Measurements from ENCODE around the gene GRIFIN. TPM values are rescaled to one million over a fixed set of nuclear protein-coding genes. Genes with fewer than 3 reads are reported as not detected.

Gene GRIFIN
- total RNA-seq, 2 donors from 2014 or later: not detected

GRCh38 chr7:2474224-2474623 lies 2.0 kb downstream of the GRIFIN start:
- Mint-ChIP-seq H3K9me3 (no peaks in the 10 kb centered on the region), H3K27me3 (ENCODE audit: insufficient read depth) (no peaks in the 10 kb centered on the region), H3K27ac (no peak overlapping the region), H3K4me1 (no peaks in the 10 kb centered on the region), H3K36me3 (ENCODE audit: low read depth) (no peaks in the 10 kb centered on the region), H3K4me3 (no peak overlapping the region)
- no peak overlapping the region for H3K27ac ChIP-seq (ENCODE audit: low read depth, low read length)
- H3K9ac ChIP-seq (ENCODE audit: extremely low read depth, low read length, poor library complexity, severe bottlenecking): no peak overlapping the region
- no peak for TF ChIP-seq CTCF (conservative IDR thresholded peaks at IDR 0.05)
- H3K36me3 ChIP-seq (ENCODE audit: control insufficient read depth, insufficient read depth, low read length): no peaks in the 10 kb centered on the region
- DNase-seq: peak; percentile 65
- no peaks in the 10 kb centered on the region for H3K4me1 ChIP-seq (ENCODE audit: control insufficient read depth, insufficient read depth, low read length)
- no peak overlapping the region for H3K4me3 ChIP-seq (ENCODE audit: low read length)
- no peaks in the 10 kb centered on the region for H3K9me3 ChIP-seq (ENCODE audit: control insufficient read depth, low read length)
- H3K27me3 ChIP-seq (ENCODE audit: control insufficient read depth, insufficient read depth, low read length, poor library complexity, severe bottlenecking): no peaks in the 10 kb centered on the region
- 63 to 85% methylated on average over 1 to 15 of the region's 15 CpGs for WGBS, 2 experiments (ENCODE audit: insufficient coverage in 1 of 2, insufficient read length in 1 of 2)

- DNase-seq: no peak
- Histone ChIP-seq H3K27ac (ENCODE audit: low read depth, low read length) (no peak overlapping the region), H3K9ac (ENCODE audit: extremely low read depth, low read length, poor library complexity, severe bottlenecking) (no peak overlapping the region), H3K4me3 (ENCODE audit: low read length) (no peak overlapping the region), H3K27me3 (ENCODE audit: control insufficient read depth, insufficient read depth, low read length, poor library complexity, severe bottlenecking) (no peaks in the 10 kb centered on the region), H3K9me3 (ENCODE audit: control insufficient read depth, low read length) (no peaks in the 10 kb centered on the region), H3K4me1 (ENCODE audit: control insufficient read depth, insufficient read depth, low read length) (no peaks in the 10 kb centered on the region), H3K36me3 (ENCODE audit: control insufficient read depth, insufficient read depth, low read length) (no peaks in the 10 kb centered on the region)
- H3K27me3 Mint-ChIP-seq (ENCODE audit: insufficient read depth): no peaks in the 10 kb centered on the region
- 95 to 96% methylated on average over 9 to 12 of the region's 12 CpGs for WGBS, 2 experiments (ENCODE audit: insufficient coverage in 1 of 2, insufficient read length in 1 of 2)
- no peak for TF ChIP-seq CTCF (conservative IDR thresholded peaks at IDR 0.05)
- H3K36me3 Mint-ChIP-seq (ENCODE audit: low read depth): no peaks in the 10 kb centered on the region
- H3K9me3 Mint-ChIP-seq: no peaks in the 10 kb centered on the region
- H3K4me1 Mint-ChIP-seq: peaks cover 2% of the 10 kb centered on the region
- H3K27ac Mint-ChIP-seq: no peak overlapping the region
- no peak overlapping the region for H3K4me3 Mint-ChIP-seq
These were observed 2.6 kb downstream of the GRIFIN start for GRCh38 chr7:2473496-2474180.

- Mint-ChIP-seq H3K4me3 (no peak overlapping the region), H3K36me3 (ENCODE audit: low read depth) (no peaks in the 10 kb centered on the region), H3K27ac (no peak overlapping the region), H3K4me1 (peaks cover 2% of the 10 kb centered on the region), H3K27me3 (ENCODE audit: insufficient read depth) (no peaks in the 10 kb centered on the region), H3K9me3 (no peaks in the 10 kb centered on the region)
- Histone ChIP-seq H3K4me3 (ENCODE audit: low read length) (no peak overlapping the region), H3K9ac (ENCODE audit: extremely low read depth, low read length, poor library complexity, severe bottlenecking) (no peak overlapping the region), H3K36me3 (ENCODE audit: control insufficient read depth, insufficient read depth, low read length) (no peaks in the 10 kb centered on the region), H3K4me1 (ENCODE audit: control insufficient read depth, insufficient read depth, low read length) (no peaks in the 10 kb centered on the region), H3K27ac (ENCODE audit: low read depth, low read length) (no peak overlapping the region), H3K9me3 (ENCODE audit: control insufficient read depth, low read length) (no peaks in the 10 kb centered on the region), H3K27me3 (ENCODE audit: control insufficient read depth, insufficient read depth, low read length, poor library complexity, severe bottlenecking) (no peaks in the 10 kb centered on the region)
- DNase-seq: peak; percentile 53
- TF ChIP-seq CTCF (conservative IDR thresholded peaks at IDR 0.05): no peak
- WGBS, 2 experiments (ENCODE audit: insufficient coverage in 1 of 2, insufficient read length in 1 of 2): 93 to 95% methylated on average over 5 to 6 of the region's 6 CpGs
These were observed 3.5 kb downstream of the GRIFIN start for GRCh38 chr7:2472739-2473138.
